GM18508 (cell line): ENCODE results near the gene CFAP46.

Experiments used
- ATAC-seq: cut with Tn5 transposase; IDR thresholded peaks from one replicate; pipeline ENCODE4 v1.9.1; 2021; ENCODE audit warnings: moderate number of reproducible peaks; ENCODE audit not compliant: insufficient read depth, unreplicated experiment

CFAP46 gene

DNA sequence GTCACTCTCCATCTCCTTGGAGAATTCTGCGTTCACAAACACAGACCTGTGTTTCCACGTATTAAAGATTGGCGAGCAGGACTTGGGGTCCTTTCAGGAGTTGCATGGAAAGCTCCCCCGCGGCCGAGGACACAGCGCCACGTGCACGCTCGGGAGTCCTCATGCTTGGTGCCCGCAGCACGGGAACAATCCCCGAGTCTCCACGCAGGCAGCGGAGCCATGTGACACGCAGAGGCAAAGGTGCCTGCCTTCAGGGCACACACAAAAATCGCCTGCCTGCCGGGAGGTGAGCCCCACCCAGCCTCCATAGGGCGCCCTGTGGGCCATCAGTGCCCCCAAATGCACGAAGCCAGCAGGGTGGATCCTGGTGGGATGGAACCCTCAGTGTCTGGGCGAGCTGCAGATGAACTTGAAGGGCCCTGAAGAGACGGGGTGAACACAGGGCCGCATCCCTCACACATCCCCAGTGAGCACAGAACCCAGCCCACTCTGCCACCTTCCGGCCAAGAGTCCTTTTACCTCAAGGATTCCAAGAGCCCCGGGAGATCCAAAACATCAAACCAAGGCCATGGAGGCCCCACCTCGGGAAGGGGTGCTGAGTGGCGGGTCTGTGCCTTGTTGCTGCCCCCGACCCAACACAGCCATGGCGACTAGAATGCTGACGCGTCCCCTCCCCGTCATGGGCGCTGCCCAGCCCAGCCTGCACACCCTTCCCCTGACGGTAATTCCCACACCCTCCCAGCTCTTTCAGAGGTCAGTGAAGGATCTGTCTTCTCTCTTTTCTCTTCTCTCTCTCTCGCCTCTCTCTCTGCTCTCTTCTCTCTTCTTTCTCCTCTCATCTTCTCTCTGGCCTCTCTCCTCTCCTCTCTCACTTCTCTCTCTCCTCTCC, 55.9 kb downstream of the CFAP46 start:
- no peak for ATAC-seq

DNA sequence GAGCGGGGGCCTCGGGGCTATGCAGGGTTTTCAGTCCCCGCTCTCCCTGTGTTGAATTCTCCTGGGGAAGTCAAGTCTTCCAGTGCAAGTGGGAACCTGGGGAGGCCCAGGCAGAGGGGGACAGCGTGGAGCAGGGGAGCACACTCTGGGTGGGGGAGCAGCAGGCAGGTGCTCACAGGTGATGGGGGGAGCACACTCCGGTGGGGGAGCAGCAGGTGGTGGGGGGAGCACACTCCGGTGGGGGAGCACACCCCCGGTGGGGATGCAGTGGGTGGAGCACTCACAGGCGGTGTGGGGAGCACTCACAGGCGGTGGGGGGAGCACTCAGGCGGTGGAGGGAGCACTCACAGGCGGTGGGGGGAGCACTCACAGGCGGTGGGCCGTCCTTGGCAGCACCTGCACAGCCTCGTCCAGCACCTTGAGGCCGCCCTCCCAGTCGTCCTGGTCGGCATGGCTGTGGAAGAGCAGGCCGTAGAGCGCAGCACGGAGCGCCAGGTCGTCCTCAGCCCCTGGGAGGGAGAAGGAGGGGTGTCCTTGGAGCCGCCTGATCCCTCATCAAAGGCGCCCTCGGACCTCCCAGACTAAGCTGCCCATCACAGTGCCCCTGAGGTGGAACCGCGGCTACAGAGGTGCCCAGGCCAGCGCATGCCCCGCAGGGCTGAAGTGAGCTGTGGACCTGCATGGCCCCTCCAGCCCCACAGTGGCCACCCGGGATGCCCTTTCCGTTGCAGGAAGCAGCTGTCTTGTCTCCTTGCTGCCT, 56.7 kb downstream of the CFAP46 start:
- ATAC-seq = no peak

- ATAC-seq = no peak
These were observed 57.6 kb downstream of the CFAP46 start for GRCh38 chr10:132884691-132885271.

DNA sequence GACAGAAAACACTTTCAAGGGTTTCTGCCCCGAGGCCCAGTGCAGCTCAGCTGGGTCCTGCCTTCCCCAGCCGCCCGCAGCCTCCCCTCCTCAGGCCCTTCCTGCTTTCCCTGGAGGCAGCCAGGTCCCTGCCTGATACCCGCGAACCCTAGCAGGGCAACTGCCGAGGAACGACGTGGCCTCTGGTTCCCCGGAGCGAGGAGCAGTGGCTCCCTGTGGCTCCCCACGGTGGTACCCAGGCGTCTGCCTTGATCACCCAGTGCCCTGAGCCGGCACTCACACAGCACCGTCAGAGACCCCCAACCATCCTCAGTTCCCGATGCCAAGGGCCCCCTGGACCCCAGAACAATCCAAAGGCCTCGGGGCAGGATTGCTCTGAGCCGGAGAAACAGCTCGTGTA, 58.3 kb downstream of the CFAP46 start:
- ATAC-seq = no peak

GRCh38 chr10:132883391-132883881, 58.9 kb downstream of the CFAP46 start:
- ATAC-seq = no peak

DNA sequence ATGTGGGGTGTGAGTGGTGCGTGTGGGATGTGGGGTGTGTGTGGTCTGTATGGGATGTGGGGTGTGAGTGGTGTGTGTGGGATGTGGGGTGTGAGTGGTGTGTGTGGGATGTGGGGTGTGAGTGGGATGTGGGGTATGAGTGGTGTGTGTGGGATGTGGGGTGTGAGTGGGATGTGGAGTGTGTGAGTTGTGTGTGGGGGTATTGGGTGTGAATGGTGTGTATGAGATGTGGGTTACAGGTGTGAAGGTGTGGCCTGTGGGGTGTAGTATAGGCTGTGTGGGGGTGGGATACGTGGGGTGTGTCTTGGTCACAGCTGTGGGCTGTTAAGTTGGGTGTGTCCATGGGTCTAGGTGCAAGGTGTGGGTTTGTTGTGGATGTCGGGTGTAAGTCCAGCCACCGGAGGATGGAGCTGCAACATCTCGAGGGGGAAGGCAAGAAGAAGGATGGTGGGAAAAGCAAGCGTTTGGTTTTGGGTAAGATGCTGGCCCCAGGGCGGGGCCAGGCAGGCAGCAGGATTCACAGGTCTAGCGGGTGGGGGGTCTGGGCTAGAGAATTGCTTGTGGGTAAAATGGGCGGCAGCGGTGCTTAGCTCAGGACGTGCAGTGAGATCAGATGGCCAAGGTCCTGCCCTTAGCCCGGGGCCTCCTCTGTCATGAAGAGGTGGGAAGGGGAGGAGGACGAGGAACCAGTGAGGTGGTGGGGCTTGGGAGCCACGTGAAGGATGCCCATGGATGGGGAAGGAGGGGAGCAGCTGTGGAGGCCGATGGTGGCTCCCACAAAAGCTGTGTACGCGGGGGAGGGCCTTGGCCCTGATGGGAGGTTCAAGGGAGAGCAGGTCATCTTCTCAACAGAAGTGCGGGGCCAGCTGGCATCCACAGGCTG, 60.1 kb downstream of the CFAP46 start:
- no peak for ATAC-seq

DNA sequence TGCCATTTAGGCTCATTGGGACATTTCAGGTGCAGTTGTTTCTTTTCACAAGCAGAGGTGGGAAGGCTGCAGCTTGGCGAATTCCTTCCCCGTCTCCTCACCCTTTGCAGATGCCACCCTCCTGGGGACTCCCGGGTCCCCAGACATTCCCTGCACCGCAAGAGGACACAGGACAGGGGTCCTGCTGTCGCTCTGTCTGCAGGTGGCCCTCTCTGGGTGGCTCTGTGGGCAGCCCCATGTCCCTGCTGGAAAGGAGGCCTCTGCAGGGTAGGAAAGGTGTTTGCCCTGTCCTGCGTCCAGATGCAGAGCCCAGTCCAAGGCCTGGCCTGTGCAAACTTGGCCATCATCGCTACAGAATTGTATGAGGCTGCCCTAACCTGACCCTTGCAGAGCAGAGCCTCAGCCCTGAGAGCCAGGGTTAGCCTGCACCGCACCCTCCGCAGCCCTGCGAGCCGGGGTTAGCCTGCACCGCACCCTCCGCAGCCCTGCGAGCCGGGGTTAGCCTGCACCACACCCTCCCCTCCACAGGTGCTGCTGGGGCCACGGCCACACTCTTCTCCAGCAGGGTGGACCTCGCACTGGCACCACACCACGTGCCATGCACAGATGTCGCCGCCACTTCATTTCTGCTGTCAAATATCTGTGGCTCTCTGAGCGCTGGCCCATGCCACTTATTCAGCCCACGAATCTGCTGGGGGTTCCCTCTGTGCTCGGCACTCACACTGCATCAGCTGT, 61.0 kb downstream of the CFAP46 start:
- no peak for ATAC-seq

- no peak for ATAC-seq
These were observed 62.0 kb downstream of the CFAP46 start for GRCh38 chr10:132880128-132880981.

DNA sequence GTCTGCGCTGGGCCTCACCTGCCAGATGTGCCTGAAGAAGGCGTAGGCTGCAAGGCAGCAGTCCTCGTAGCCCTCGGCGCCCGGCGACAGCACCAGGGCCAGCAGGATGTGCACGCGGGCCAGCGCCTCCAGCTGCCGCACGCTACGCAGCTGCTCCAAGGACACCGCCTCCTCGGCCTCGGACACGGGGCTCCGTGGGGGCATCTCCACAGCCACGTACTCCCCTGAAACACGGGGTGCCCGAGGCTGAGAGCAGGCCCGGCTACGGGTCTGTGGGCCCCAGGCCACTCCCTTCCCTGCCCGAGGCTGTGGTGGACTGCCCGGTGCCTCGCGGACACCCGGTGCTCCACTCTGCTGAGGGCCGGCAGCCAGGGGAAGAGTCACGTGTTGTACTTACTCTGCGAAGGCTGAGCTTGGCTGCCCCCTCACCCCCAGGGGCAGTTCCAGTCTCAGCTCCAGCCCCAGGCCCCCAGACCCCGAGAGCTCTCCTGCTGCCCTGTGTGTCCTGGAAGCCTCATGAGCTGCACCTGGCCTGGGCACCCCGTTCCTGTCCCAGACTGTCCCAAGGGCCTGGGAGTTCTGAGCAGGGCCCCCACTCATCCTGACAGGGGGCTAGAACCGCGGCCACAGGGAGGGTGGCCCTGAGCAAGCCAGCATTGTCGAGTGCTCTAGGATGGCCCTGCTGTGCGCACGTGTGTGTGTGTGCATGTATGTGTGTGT, 62.8 kb downstream of the CFAP46 start:
- no peak for ATAC-seq

GRCh38 chr10:132878730-132879407, 63.5 kb downstream of the CFAP46 start:
- no peak for ATAC-seq

DNA sequence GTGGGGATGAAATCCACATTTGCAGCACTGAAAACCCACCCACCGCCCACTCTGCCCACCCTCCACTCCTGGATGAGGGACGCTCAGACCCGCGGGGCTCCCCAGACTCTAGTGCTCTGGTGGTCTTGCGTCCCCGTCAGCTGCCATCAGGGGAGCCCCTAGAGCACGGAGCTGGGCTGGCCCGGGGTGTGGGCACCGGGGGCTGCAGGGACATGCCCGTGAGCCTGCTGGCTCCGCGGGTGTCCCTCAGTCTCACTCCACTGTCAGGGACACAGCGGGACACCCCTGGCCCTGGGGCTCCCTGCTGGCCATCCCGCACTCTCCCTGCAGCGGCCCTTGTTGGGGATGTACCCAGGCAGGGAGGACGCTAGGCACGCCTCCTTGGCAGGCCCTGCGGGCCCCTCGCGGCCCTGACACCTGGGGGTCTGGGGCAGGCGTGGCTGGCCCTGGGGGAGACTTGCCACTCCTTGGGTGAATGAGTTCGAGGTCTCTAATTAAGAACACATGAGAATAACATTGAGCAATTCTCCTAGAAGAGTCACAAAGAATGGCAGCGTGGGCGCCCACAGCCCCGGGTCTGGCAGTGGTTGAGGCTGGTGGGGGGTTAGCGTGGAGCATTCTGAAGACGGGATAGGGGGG, 64.2 kb downstream of the CFAP46 start:
- no peak for ATAC-seq

- ATAC-seq = no peak
These were observed 64.9 kb downstream of the CFAP46 start for GRCh38 chr10:132877473-132877872.

DNA sequence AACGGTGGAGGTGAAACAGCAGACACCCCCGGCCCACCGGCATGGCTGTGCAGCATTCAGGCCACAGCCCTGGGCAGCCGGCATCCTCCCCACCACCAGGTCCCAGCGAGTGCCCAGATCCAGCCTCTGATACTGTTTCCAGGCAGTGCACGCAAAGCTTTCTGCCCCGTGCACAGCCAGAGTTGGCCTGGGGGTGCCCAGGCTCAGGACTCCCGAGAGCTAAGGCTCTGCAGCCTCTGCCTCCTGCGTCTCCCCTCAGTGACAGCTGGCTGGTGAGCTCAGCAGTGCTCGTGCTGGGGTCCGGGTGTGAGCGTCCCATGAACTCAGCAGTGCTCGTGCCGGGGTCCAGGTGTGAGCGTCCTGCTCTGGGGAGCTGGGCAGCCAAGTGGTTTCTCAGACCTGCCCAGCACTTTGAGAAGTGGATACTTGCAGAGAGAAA, 65.4 kb downstream of the CFAP46 start:
- ATAC-seq = no peak

GRCh38 chr10:132876131-132876860, 66.1 kb downstream of the CFAP46 start:
- ATAC-seq = no peak

DNA sequence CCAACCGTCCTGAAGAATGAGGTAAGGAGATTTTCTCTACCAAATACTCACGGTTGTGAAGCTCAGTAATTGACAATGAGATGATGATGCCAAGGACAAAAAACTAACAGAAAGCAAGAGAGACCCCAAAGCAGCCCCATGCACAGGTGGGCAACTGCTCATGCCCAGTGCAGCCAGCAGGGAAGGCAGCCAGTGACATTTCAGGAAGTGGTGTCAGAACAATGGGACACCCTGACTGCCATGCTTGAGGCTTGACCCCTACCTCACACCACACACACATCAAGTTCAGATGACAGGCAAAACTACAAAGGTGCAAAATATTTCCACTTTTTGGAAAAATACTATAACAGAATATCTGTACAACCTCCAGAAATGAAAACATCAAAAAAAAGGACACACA, 66.9 kb downstream of the CFAP46 start:
- ATAC-seq = no peak

- ATAC-seq = no peak
These were observed 69.0 kb downstream of the CFAP46 start for GRCh38 chr10:132873395-132873794.
